Activated CD8-positive, alpha-beta T cell treated with anti-CD3 and anti-CD28 coated beads for 36 hours (primary cell): Measurements from ENCODE around the gene RRP1. TPM values are rescaled to one million over a fixed set of nuclear protein-coding genes. Genes with fewer than 3 reads are reported as not detected.

Source experiments
- ATAC-seq: fragments of 200-7000 bp; cut with Tn5 transposase; one replicate; pipeline ENCODE4 v1.10.0; 2021; ENCODE audit warnings: mild to moderate bottlenecking, moderate library complexity
- CTCF ChIA-PET: fragments of 350-600 bp; sonication (Branson Sonifier 250); formaldehyde crosslinking; loops from one replicate; lab custom pipeline; 2021; ENCODE audit warnings: antibody characterized with exemption; lab: Charles Lee
- POLR2A ChIA-PET: fragments of 350-600 bp; sonication (Branson Sonifier 250); formaldehyde crosslinking; loops from one replicate; lab custom pipeline; 2021; ENCODE audit warnings: antibody characterized with exemption; lab: Charles Lee
- DNase-seq: peaks from one replicate; pipeline ENCODE4 v3.0.0-alpha.2; 2020
- H3K27ac Mint-ChIP-seq: one replicate; pipeline ENCODE4 v1.8.0; 2021; ENCODE audit warnings: mild to moderate bottlenecking, mixed read lengths
- H3K27me3 Mint-ChIP-seq: one replicate; pipeline ENCODE4 v1.8.0; 2021; ENCODE audit warnings: mixed read lengths
- H3K36me3 Mint-ChIP-seq: one replicate; pipeline ENCODE4 v1.8.0; 2021; ENCODE audit warnings: low read depth, mixed read lengths
- H3K4me1 Mint-ChIP-seq: one replicate; pipeline ENCODE4 v1.8.0; 2021; ENCODE audit warnings: low read depth, mixed read lengths
- H3K4me3 Mint-ChIP-seq: one replicate; pipeline ENCODE4 v1.8.0; 2021; ENCODE audit warnings: mild to moderate bottlenecking, moderate library complexity, mixed read lengths
- H3K9me3 Mint-ChIP-seq: one replicate; pipeline ENCODE4 v1.8.0; 2021; ENCODE audit warnings: mixed read lengths
- intact Hi-C: fragments of 100-400 bp; cut with micrococcal nuclease; formaldehyde crosslinking; loops from one replicate; pipeline ENCODE4 v1.10.0; 2022
- total RNA-seq, 2 experiments: library from RNA; stranded (reverse); gene quantifications; one replicate each; pipeline ENCODE4 v1.2.3, GENCODE V29; 2021
- TF ChIP-seq, protein P1 (sequence below): fragments of 200-600 bp; IDR thresholded peaks from one replicate; pipeline ENCODE4 v1.8.0; 2022; ENCODE audit warnings: antibody characterized with exemption, mild to moderate bottlenecking

Gene RRP1
- total RNA-seq, 2 experiments from 2014 or later = 61.1 to 62.9 TPM

DNA sequence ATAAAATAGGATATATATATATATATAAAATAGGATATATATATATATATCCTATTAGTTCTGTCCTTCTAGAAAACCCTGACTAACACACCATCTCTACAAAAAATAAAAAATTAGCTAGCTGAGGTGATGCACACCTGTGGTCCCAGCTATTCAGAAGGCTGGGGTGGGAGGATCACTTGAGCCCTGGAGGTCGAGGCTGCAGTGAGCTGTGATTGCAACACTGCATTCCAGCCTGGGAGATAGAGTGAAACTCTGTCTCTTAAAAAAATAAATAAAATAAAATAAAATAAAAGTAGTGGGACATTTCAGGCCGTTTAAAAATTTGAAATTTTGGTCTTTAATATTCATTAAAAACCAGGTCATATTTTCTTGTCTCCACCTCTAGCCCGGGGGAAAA lies 4.2 kb upstream of the RRP1 start:
- TF ChIP-seq, protein P1, sequence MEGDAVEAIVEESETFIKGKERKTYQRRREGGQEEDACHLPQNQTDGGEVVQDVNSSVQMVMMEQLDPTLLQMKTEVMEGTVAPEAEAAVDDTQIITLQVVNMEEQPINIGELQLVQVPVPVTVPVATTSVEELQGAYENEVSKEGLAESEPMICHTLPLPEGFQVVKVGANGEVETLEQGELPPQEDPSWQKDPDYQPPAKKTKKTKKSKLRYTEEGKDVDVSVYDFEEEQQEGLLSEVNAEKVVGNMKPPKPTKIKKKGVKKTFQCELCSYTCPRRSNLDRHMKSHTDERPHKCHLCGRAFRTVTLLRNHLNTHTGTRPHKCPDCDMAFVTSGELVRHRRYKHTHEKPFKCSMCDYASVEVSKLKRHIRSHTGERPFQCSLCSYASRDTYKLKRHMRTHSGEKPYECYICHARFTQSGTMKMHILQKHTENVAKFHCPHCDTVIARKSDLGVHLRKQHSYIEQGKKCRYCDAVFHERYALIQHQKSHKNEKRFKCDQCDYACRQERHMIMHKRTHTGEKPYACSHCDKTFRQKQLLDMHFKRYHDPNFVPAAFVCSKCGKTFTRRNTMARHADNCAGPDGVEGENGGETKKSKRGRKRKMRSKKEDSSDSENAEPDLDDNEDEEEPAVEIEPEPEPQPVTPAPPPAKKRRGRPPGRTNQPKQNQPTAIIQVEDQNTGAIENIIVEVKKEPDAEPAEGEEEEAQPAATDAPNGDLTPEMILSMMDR = no peak
- ATAC-seq (no peak), DNase-seq (no peak)
- Mint-ChIP-seq H3K4me1 (peaks cover 25% of the 10 kb centered on the region), H3K27ac (no peak overlapping the region), H3K36me3 (peaks cover 5% of the 10 kb centered on the region), H3K4me3 (no peak overlapping the region), H3K9me3 (no peaks in the 10 kb centered on the region), H3K27me3 (no peaks in the 10 kb centered on the region)
- CTCF ChIA-PET = no interaction called here
- POLR2A ChIA-PET = no interaction called here
- intact Hi-C loops = no loop called here

DNA sequence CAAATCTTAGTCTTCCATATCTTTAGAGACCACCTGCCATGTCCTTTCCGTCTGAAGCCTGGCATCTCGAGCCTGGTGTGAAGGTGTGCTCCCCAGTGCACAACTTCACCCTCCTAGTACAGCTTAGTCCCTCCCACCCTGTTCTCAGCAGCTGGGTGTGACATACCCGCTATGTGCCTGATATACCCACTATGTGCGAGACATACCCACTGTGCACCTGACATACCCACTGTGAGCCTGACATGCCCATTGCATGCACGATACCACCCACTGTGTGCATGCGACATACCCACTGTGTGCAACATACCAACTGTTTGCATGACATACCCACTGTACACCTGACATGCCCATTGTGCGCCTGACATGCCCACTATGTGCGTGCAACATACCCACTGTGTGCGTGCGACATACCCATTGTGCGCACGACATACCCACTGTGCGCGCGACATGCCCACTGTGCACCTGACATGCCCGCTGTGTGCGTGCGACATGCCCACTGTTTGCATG lies 3.0 kb upstream of the RRP1 start:
- intact Hi-C loops = no loop called here
- no peak for DNase-seq
- peaks cover 31% of the 10 kb centered on the region for H3K4me1 Mint-ChIP-seq
- H3K27ac Mint-ChIP-seq = no peak overlapping the region
- H3K27me3 Mint-ChIP-seq = no peaks in the 10 kb centered on the region
- no peaks in the 10 kb centered on the region for H3K9me3 Mint-ChIP-seq
- TF ChIP-seq, protein P1 = no peak
- peaks cover 15% of the 10 kb centered on the region for H3K36me3 Mint-ChIP-seq
- ChIA-PET POLR2A (no interaction called here), CTCF (interaction anchor here (1.1 kb wide), 1 partner anchor 12 kb away, joined by 3 read pairs; no protein-coding TSS in a partner anchor)
- H3K4me3 Mint-ChIP-seq = no peak overlapping the region
- no peak for ATAC-seq

DNA sequence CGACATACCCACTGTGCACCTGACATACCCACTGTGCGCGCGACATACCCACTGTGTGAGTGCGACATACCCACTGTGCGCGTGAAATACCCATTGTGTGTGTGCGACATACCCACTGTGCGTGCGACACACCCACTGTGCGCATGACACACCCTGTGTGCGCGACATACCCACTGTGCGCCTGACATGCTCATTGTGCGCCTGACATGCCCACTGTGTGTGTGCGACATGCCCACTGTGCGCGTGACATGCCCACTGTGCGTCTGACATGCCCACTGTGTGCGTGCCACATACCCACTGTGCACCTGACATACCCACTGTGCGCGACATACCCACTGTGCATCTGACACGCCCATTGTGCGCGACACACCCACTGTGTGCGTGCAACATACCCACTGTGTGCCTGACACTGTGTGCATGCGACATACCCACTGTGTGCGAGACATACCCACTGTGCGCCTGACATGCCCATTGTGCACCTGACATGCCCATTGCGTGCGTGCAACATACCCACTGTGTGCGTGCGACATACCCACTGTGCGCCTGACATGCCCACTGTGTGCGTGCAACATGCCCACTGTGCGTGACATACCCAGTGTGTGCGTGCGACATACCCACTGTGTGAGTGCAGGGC lies 2.5 kb upstream of the RRP1 start:
- ChIA-PET POLR2A (no interaction called here), CTCF (interaction anchor here (1.1 kb wide), 1 partner anchor 12 kb away, joined by 3 read pairs; no protein-coding TSS in a partner anchor)

DNA sequence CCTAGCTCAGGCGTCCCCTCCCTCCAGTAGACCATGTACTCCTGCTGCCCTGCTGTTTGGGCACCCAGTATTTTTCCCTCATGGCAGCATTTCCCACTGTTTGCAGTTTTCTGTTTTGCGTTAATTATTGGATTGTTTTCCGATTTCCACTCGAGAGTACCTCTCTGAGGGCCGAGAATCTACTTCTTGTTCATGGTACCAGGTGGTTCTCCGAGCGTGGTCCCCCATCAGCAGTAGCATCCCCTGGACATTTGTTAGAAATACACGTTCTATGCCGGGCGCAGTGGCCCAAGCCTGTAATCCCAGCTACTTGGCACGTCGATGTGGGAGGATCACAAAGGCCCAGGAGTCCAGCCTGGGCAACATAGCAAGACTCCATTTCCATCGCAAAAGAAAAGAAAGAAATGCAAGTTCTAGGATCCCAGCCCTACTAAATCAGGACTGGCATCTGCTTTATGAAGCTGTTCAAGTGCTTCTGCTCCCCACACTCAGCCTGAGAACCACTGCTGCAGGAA lies 690 bp downstream of the RRP1 start:
- no peaks in the 10 kb centered on the region for H3K27me3 Mint-ChIP-seq
- TF ChIP-seq, protein P1 = no peak
- CTCF ChIA-PET = interaction anchor here (0.6 to 2.3 kb wide), 16 partner anchors 10 to 293 kb away, joined by 3 to 7 read pairs (median 3); no protein-coding TSS in a partner anchor

More for the DNA sequence above, 2.5 kb upstream of the RRP1 start:
- TF ChIP-seq, protein P1 = no peak
- no peak overlapping the region for H3K27ac Mint-ChIP-seq
- no peak overlapping the region for H3K4me3 Mint-ChIP-seq
- DNase-seq (no peak), ATAC-seq (no peak)
- intact Hi-C loops = no loop called here
- no peaks in the 10 kb centered on the region for H3K27me3 Mint-ChIP-seq
- no peaks in the 10 kb centered on the region for H3K9me3 Mint-ChIP-seq
- peaks cover 18% of the 10 kb centered on the region for H3K36me3 Mint-ChIP-seq
- H3K4me1 Mint-ChIP-seq = peaks cover 32% of the 10 kb centered on the region

DNA sequence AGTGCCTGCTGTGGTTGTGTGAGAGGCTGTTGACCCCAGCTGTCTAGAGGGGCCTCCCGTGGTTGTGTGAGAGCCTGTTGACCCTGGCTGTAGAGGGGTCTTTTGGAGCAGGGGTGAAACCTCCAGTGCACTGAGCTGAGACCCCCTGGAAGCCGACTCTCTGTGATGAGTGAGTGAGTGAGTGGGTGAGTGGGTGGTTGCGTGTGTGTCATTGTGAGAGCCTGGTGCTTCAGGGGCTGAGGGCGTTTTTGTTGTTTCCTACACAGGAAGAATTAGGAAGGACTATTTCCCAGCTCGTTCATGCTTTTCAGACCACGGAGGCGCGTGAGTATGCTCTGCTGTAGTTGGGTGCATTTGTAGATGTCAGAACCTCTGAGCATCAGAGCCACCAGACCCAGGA lies 3.0 kb downstream of the RRP1 start:
- peak overlapping the region; percentile 48 for H3K4me3 Mint-ChIP-seq
- no peaks in the 10 kb centered on the region for H3K9me3 Mint-ChIP-seq
- POLR2A ChIA-PET = interaction anchor here (0.9 to 2.2 kb wide), 4 partner anchors 9 to 19 kb away, joined by 3 to 5 read pairs (median 4); no protein-coding TSS in a partner anchor
- H3K4me1 Mint-ChIP-seq = peaks cover 23% of the 10 kb centered on the region
- peaks cover 59% of the 10 kb centered on the region for H3K36me3 Mint-ChIP-seq
- intact Hi-C loops = no loop called here
- ATAC-seq (no peak), DNase-seq (no peak)
- H3K27me3 Mint-ChIP-seq = no peaks in the 10 kb centered on the region
- TF ChIP-seq, protein P1 = no peak
- H3K27ac Mint-ChIP-seq = peak overlapping the region; percentile 37
- CTCF ChIA-PET = interaction anchor here (1.3 kb wide), 1 partner anchor 147 kb away, joined by 4 read pairs; no protein-coding TSS in a partner anchor

More for the DNA sequence above, 690 bp downstream of the RRP1 start:
- POLR2A ChIA-PET = interaction anchor here (0.8 to 4.2 kb wide), 10 partner anchors 8 to 195 kb away, joined by 3 to 24 read pairs (median 4); no protein-coding TSS in a partner anchor
- intact Hi-C loops = no loop called here
- Mint-ChIP-seq H3K27ac (peak overlapping the region; percentile 95), H3K36me3 (peaks cover 42% of the 10 kb centered on the region), H3K4me3 (peak overlapping the region; percentile 97), H3K9me3 (no peaks in the 10 kb centered on the region), H3K4me1 (peaks cover 23% of the 10 kb centered on the region)
- DNase-seq (no peak), ATAC-seq (no peak)
